NK-92 treated with Interleukin-12 subunit alpha and Interleukin-12 subunit beta, amount 100 ng/mL, for 24 hours (cell line): ENCODE results near the gene SRGAP2B.
"Not testable (repeated sequence)": the region's sequence is repeated elsewhere in the genome, so short reads cannot be mapped to it uniquely, and the experiment has no call there.

Experiments
- DNase-seq: peaks from one replicate; lab custom pipeline; 2025; lab: John Stamatoyannopoulos, UW

The SRGAP2B gene

GRCh38 chr1:144946525-144947480 is 148.3 kb downstream of the SRGAP2B start:
- not testable (repeated sequence) for DNase-seq

GRCh38 chr1:144941710-144942109 is 153.4 kb downstream of the SRGAP2B start:
- DNase-seq = not testable (repeated sequence)

- DNase-seq = not testable (repeated sequence)
Measured at GRCh38 chr1:144940054-144940453, 155.1 kb downstream of the SRGAP2B start.

GRCh38 chr1:144938627-144939026 is 156.5 kb downstream of the SRGAP2B start:
- not testable (repeated sequence) for DNase-seq

- DNase-seq = not testable (repeated sequence)
Measured at GRCh38 chr1:144936186-144936732, 158.9 kb downstream of the SRGAP2B start.

- DNase-seq = not testable (repeated sequence)
Measured at GRCh38 chr1:144935310-144935709, 159.8 kb downstream of the SRGAP2B start.

- DNase-seq = not testable (repeated sequence)
Measured at GRCh38 chr1:144933014-144933413, 162.1 kb downstream of the SRGAP2B start.

GRCh38 chr1:144932153-144932552 is 163.0 kb downstream of the SRGAP2B start:
- not testable (repeated sequence) for DNase-seq

GRCh38 chr1:144931553-144931952 is 163.6 kb downstream of the SRGAP2B start:
- not testable (repeated sequence) for DNase-seq

- DNase-seq = not testable (repeated sequence)
Measured at GRCh38 chr1:144930085-144930777, 164.9 kb downstream of the SRGAP2B start.

- not testable (repeated sequence) for DNase-seq
Measured at GRCh38 chr1:144927292-144927691, 167.8 kb downstream of the SRGAP2B start.

GRCh38 chr1:144923640-144924039 is 171.5 kb downstream of the SRGAP2B start:
- not testable (repeated sequence) for DNase-seq

- not testable (repeated sequence) for DNase-seq
Measured at GRCh38 chr1:144922785-144923184, 172.3 kb downstream of the SRGAP2B start.

GRCh38 chr1:144919106-144919505 is 176.0 kb downstream of the SRGAP2B start:
- not testable (repeated sequence) for DNase-seq

GRCh38 chr1:144918027-144918603 is 177.0 kb downstream of the SRGAP2B start:
- not testable (repeated sequence) for DNase-seq

- not testable (repeated sequence) for DNase-seq
Measured at GRCh38 chr1:144917154-144918026, 177.7 kb downstream of the SRGAP2B start.

- not testable (repeated sequence) for DNase-seq
Measured at GRCh38 chr1:144913977-144914734, 181.0 kb downstream of the SRGAP2B start.

GRCh38 chr1:144913458-144913857 is 181.7 kb downstream of the SRGAP2B start:
- not testable (repeated sequence) for DNase-seq

- DNase-seq = not testable (repeated sequence)
Measured at GRCh38 chr1:144910729-144911128, 184.4 kb downstream of the SRGAP2B start.

- DNase-seq = not testable (repeated sequence)
Measured at GRCh38 chr1:144900841-144901240, 194.3 kb downstream of the SRGAP2B start.
